HG03575 (cell line): Measurements from ENCODE around the gene TBC1D1.

Experiments
- ATAC-seq: cut with Tn5 transposase; IDR thresholded peaks from one replicate; pipeline ENCODE4 v1.9.1; 2021; ENCODE audit not compliant: unreplicated experiment, insufficient number of reproducible peaks, low FRiP score; ENCODE audit errors: extremely low read depth

Gene TBC1D1

GRCh38 chr4:38021751-38022150, 130.9 kb downstream of the TBC1D1 start:
- no peak for ATAC-seq

GRCh38 chr4:38023347-38024205, 132.7 kb downstream of the TBC1D1 start:
- no peak for ATAC-seq

- no peak for ATAC-seq
These were observed 133.3 kb downstream of the TBC1D1 start for GRCh38 chr4:38024206-38024509.

GRCh38 chr4:38025665-38026064, 134.8 kb downstream of the TBC1D1 start:
- no peak for ATAC-seq

- ATAC-seq: no peak
These were observed 135.4 kb downstream of the TBC1D1 start for GRCh38 chr4:38026158-38026740.

GRCh38 chr4:38030023-38030422, 139.1 kb downstream of the TBC1D1 start:
- no peak for ATAC-seq

- no peak for ATAC-seq
These were observed 144.3 kb downstream of the TBC1D1 start for GRCh38 chr4:38034986-38035882.

GRCh38 chr4:38036548-38036947, 145.7 kb downstream of the TBC1D1 start:
- no peak for ATAC-seq

- ATAC-seq: no peak
These were observed 146.7 kb downstream of the TBC1D1 start for GRCh38 chr4:38037612-38038011.

GRCh38 chr4:38040619-38041018, 149.7 kb downstream of the TBC1D1 start:
- ATAC-seq: no peak

- no peak for ATAC-seq
These were observed 153.2 kb downstream of the TBC1D1 start for GRCh38 chr4:38044060-38044459.

- no peak for ATAC-seq
These were observed 154.6 kb downstream of the TBC1D1 start for GRCh38 chr4:38045289-38045988.

- ATAC-seq: no peak
These were observed 156.0 kb downstream of the TBC1D1 start for GRCh38 chr4:38046727-38047489.

GRCh38 chr4:38049545-38050170, 158.8 kb downstream of the TBC1D1 start:
- no peak for ATAC-seq

GRCh38 chr4:38050560-38051350, 159.9 kb downstream of the TBC1D1 start:
- ATAC-seq: no peak

GRCh38 chr4:38055566-38055965, 164.7 kb downstream of the TBC1D1 start:
- ATAC-seq: no peak

GRCh38 chr4:38056011-38056685, 165.3 kb downstream of the TBC1D1 start:
- ATAC-seq: no peak
